NCI-H460 (cell line): ENCODE results near the gene SLC44A2. TPM values are rescaled to one million over a fixed set of nuclear protein-coding genes. Genes with fewer than 3 reads are reported as not detected.
A peak's percentile ranks its signal among the peaks of the same experiment; 100 is the strongest.

Source experiments
- DNase-seq: peaks from one replicate; pipeline ENCODE4 v3.0.0-alpha.2; 2016; ENCODE audit warnings: low read depth; ENCODE audit errors: extremely low read depth
- polyA plus RNA-seq: library from polyadenylated mRNA; depleted of rRNA; stranded (reverse); fragments of >200 nt; gene quantifications from 2 replicates; pipeline ENCODE4 v1.2.3, GENCODE V29; 2014; cell fraction: nucleus; rRNA removed
- total RNA-seq: library from RNA; depleted of rRNA; stranded (reverse); fragments of >200 nt; shearing (Covaris generic); gene quantifications from 2 replicates; pipeline ENCODE4 v1.2.3, GENCODE V29; 2014; rRNA removed

The SLC44A2 gene
- total RNA-seq = 2.6 TPM in 2 replicates
- 4.5 and 8.7 TPM in 2 replicates for polyA plus RNA-seq

- DNase-seq = peak; percentile 20
Measured at GRCh38 chr19:10625003-10625761, at the start of gene SLC44A2. TSS of gene SLC44A2 (plus strand) at chr19:10625553. CDS start at chr19:10625634, 81 bp downstream.

- no peak for DNase-seq
Measured at GRCh38 chr19:10577951-10578350, 47.4 kb upstream of the SLC44A2 start.

- DNase-seq = peak; percentile 80
Measured at GRCh38 chr19:10580979-10581631, 44.2 kb upstream of the SLC44A2 start.

GRCh38 chr19:10582091-10582490 is 43.3 kb upstream of the SLC44A2 start:
- no peak for DNase-seq

GRCh38 chr19:10583036-10583776 is 42.1 kb upstream of the SLC44A2 start:
- DNase-seq = no peak

- no peak for DNase-seq
Measured at GRCh38 chr19:10586396-10586795, 39.0 kb upstream of the SLC44A2 start.

- no peak for DNase-seq
Measured at GRCh38 chr19:10587022-10587838, 38.1 kb upstream of the SLC44A2 start, which contains the start of gene AP1M2. TSS of gene AP1M2 (minus strand) at chr19:10587312. CDS start at chr19:10587231, 81 bp downstream.

- DNase-seq = no peak
Measured at GRCh38 chr19:10587839-10588150, 37.6 kb upstream of the SLC44A2 start.

- DNase-seq = no peak
Measured at GRCh38 chr19:10593148-10593547, 32.2 kb upstream of the SLC44A2 start.

GRCh38 chr19:10593820-10594637 is 31.3 kb upstream of the SLC44A2 start:
- DNase-seq = no peak

- DNase-seq = no peak
Measured at GRCh38 chr19:10600149-10600548, 25.2 kb upstream of the SLC44A2 start.

- DNase-seq = no peak
Measured at GRCh38 chr19:10601999-10602329, 23.4 kb upstream of the SLC44A2 start.

GRCh38 chr19:10602330-10603083 is 22.8 kb upstream of the SLC44A2 start:
- DNase-seq = peak; percentile 50

- DNase-seq = no peak
Measured at GRCh38 chr19:10603084-10603872, 22.1 kb upstream of the SLC44A2 start.

GRCh38 chr19:10603873-10604459 is 21.4 kb upstream of the SLC44A2 start:
- DNase-seq = no peak

GRCh38 chr19:10604460-10604980 is 20.8 kb upstream of the SLC44A2 start:
- no peak for DNase-seq

- no peak for DNase-seq
Measured at GRCh38 chr19:10611907-10612306, 13.4 kb upstream of the SLC44A2 start.
